HCT116 (cell line): ENCODE results near the gene DEFB110.

Source experiments
- CEBPB ChIP-seq: IDR thresholded peaks from 2 replicates; pipeline ENCODE4 v1.6.1; 2012; ENCODE audit warnings: low read depth
- EZH2 ChIP-seq: fragments of 200-600 bp; sonication (generic); IDR thresholded peaks from 2 replicates; pipeline ENCODE4 v1.6.1; 2017; ENCODE audit warnings: antibody characterized with exemption, mixed run types
- JUND ChIP-seq: IDR thresholded peaks from 2 replicates; pipeline ENCODE4 v1.6.1; 2012
- POLR2A ChIP-seq: IDR thresholded peaks from 2 replicates; pipeline ENCODE4 v1.7.0; 2011; ENCODE audit warnings: borderline replicate concordance; ENCODE audit not compliant: insufficient read depth, insufficient read length; ENCODE audit errors: extremely low read depth
- RAD21 ChIP-seq: IDR thresholded peaks from 2 replicates; pipeline ENCODE4 v1.6.1; 2012; ENCODE audit warnings: low read depth, mild to moderate bottlenecking
- SP1 ChIP-seq: IDR thresholded peaks from 2 replicates; pipeline ENCODE4 v1.6.1; 2012; ENCODE audit warnings: low read depth
- TF ChIP-seq, protein P1 (sequence below), 3 experiments: fragments of 200-600 bp in 1 of 3; sonication (generic) in 1 of 3; IDR thresholded peaks in 2 of 3; conservative IDR thresholded peaks in 1 of 3; 2 replicates each; pipeline ENCODE4 v1.5.1; 2012 to 2017; ENCODE audit warnings: low read depth in 2 of 3, low read length in 2 of 3, antibody characterized with exemption in 1 of 3, borderline replicate concordance in 1 of 3, control low read depth in 1 of 3, mild to moderate bottlenecking in 1 of 3, mixed read lengths in 1 of 3, mixed run types in 1 of 3, moderate library complexity in 1 of 3; ENCODE audit not compliant: insufficient read depth in 1 of 3
- TF ChIP-seq, protein P2 (sequence below): IDR thresholded peaks from 2 replicates; pipeline ENCODE4 v1.6.1; 2012
- TF ChIP-seq, protein P3 (sequence below): IDR thresholded peaks from 2 replicates; pipeline ENCODE4 v1.6.1; 2012; ENCODE audit warnings: low read depth

DNA sequence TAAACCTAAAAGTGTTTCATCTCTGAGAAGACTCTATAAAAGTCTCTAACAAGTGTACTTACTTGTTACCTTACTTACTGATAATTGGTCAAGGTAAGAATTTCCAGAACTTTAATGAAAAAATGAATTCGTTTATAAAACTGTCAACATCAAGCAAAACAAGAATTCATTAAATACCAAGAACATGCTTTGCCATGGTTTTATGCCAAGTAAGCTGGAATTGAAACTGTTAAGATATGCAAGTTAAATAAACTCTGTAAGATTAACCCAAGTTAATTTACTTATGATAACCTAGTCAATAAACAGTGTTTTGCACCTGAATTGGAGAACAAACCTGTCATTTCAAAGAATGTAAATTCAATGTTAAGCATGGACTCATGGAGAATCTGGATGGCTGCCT is 35.2 kb downstream of the DEFB110 start:
- TF ChIP-seq, protein P1, sequence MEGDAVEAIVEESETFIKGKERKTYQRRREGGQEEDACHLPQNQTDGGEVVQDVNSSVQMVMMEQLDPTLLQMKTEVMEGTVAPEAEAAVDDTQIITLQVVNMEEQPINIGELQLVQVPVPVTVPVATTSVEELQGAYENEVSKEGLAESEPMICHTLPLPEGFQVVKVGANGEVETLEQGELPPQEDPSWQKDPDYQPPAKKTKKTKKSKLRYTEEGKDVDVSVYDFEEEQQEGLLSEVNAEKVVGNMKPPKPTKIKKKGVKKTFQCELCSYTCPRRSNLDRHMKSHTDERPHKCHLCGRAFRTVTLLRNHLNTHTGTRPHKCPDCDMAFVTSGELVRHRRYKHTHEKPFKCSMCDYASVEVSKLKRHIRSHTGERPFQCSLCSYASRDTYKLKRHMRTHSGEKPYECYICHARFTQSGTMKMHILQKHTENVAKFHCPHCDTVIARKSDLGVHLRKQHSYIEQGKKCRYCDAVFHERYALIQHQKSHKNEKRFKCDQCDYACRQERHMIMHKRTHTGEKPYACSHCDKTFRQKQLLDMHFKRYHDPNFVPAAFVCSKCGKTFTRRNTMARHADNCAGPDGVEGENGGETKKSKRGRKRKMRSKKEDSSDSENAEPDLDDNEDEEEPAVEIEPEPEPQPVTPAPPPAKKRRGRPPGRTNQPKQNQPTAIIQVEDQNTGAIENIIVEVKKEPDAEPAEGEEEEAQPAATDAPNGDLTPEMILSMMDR (IDR thresholded peaks at IDR 0.05 in 2 of 3, conservative IDR thresholded peaks at IDR 0.05 in 1 of 3; ENCODE audit: borderline replicate concordance in 1 of 3, insufficient read depth in 1 of 3, low read depth in 2 of 3, low read length in 2 of 3): no peak
- TF ChIP-seq RAD21 (no peak), JUND (no peak), POLR2A (no peak), EZH2 (no peak), SP1 (no peak), CEBPB (no peak)
- TF ChIP-seq, protein P2, sequence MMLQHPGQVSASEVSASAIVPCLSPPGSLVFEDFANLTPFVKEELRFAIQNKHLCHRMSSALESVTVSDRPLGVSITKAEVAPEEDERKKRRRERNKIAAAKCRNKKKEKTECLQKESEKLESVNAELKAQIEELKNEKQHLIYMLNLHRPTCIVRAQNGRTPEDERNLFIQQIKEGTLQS: no peak
- TF ChIP-seq, protein P3, sequence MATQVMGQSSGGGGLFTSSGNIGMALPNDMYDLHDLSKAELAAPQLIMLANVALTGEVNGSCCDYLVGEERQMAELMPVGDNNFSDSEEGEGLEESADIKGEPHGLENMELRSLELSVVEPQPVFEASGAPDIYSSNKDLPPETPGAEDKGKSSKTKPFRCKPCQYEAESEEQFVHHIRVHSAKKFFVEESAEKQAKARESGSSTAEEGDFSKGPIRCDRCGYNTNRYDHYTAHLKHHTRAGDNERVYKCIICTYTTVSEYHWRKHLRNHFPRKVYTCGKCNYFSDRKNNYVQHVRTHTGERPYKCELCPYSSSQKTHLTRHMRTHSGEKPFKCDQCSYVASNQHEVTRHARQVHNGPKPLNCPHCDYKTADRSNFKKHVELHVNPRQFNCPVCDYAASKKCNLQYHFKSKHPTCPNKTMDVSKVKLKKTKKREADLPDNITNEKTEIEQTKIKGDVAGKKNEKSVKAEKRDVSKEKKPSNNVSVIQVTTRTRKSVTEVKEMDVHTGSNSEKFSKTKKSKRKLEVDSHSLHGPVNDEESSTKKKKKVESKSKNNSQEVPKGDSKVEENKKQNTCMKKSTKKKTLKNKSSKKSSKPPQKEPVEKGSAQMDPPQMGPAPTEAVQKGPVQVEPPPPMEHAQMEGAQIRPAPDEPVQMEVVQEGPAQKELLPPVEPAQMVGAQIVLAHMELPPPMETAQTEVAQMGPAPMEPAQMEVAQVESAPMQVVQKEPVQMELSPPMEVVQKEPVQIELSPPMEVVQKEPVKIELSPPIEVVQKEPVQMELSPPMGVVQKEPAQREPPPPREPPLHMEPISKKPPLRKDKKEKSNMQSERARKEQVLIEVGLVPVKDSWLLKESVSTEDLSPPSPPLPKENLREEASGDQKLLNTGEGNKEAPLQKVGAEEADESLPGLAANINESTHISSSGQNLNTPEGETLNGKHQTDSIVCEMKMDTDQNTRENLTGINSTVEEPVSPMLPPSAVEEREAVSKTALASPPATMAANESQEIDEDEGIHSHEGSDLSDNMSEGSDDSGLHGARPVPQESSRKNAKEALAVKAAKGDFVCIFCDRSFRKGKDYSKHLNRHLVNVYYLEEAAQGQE: no peak
